Breast epithelium (tissue), 3 donors: Measurements from ENCODE around the gene SHISA5.

ENCODE experiments used
- POLR2A ChIP-seq: fragments of 450-650 bp; IDR thresholded peaks from one replicate; pipeline ENCODE4 v1.6.1; 2016; ENCODE audit warnings: antibody characterized with exemption, mild to moderate bottlenecking, moderate library complexity
- TF ChIP-seq, protein P1 (sequence below), 3 donors: fragments of 450-650 bp; IDR thresholded peaks; one replicate each; pipeline ENCODE4 v1.5.1; 2016 to 2017; ENCODE audit warnings: antibody characterized with exemption in 3 of 3, mild to moderate bottlenecking in 3 of 3, moderate library complexity in 3 of 3

DNA sequence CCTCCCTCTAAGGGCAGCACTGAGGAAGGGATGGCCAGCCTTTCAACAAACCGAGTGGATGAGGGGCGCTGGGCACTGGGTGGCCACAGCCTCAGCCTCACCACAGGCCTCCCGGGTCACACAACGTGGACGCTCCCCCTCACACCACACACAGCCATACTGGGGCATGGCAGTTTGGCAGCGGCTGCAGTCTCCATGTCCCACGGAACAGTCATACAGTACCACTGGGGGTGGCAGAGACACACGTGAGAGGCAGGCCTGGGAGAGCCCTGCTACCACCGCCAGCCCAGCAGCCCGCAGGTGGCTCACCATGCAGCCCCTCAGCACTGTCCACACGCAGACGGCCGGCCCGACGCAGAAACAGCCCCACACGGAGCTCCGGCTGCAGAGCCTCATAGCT is 85.8 kb downstream of the SHISA5 start:
- TF ChIP-seq, protein P1, sequence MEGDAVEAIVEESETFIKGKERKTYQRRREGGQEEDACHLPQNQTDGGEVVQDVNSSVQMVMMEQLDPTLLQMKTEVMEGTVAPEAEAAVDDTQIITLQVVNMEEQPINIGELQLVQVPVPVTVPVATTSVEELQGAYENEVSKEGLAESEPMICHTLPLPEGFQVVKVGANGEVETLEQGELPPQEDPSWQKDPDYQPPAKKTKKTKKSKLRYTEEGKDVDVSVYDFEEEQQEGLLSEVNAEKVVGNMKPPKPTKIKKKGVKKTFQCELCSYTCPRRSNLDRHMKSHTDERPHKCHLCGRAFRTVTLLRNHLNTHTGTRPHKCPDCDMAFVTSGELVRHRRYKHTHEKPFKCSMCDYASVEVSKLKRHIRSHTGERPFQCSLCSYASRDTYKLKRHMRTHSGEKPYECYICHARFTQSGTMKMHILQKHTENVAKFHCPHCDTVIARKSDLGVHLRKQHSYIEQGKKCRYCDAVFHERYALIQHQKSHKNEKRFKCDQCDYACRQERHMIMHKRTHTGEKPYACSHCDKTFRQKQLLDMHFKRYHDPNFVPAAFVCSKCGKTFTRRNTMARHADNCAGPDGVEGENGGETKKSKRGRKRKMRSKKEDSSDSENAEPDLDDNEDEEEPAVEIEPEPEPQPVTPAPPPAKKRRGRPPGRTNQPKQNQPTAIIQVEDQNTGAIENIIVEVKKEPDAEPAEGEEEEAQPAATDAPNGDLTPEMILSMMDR (IDR thresholded peaks at IDR 0.05) = no peak
- TF ChIP-seq POLR2A = no peak
